Measurements from ENCODE around the gene AGRP.

AGRP gene

DNA sequence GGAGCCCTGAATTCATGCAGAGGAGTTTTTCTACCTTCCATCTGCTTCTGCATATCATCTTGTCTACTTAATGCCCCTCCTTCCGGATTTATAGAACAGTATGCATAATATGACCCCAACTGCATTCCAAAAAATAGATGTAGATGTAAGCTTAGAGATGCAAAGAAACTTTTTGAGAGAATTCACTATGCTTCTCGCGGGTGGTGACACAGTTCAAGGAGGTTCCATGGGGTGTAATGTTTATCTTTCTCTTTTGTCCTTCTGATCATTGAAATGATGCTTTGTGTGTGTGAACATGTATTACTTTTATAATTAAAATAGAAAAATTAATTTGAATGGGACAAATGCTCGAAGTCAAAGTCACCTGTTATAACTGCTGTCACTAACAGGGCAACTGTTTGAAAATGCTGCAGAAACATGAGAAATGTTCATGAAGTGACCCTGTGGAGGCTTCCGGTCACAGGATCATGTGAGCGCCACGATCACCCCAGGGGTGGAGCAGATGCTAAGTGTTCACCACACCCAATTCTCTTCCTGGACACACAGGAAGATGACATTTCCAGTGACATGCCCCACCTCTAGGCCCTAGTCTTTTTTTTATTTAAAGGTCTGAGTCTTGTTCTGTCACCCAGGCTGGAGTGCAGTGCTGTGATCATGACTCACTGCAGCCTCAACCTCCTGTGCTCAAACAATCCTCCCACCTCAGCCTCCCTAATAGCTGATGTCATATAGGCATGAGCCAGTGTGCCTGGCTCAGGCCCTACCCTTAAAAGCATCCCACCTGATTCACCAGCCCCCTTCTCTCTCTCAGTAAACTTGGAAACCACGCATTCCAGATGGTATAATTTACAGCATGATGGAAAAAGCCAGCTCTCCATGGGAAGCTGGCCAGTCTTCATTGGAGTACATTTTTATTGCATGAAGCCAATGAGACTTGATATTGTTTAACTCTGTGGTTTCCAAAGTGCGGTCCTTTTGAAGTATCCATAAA, 21.0 kb upstream of the AGRP start:
- peak; percentile 95 to 96 for DNase-seq

DNA sequence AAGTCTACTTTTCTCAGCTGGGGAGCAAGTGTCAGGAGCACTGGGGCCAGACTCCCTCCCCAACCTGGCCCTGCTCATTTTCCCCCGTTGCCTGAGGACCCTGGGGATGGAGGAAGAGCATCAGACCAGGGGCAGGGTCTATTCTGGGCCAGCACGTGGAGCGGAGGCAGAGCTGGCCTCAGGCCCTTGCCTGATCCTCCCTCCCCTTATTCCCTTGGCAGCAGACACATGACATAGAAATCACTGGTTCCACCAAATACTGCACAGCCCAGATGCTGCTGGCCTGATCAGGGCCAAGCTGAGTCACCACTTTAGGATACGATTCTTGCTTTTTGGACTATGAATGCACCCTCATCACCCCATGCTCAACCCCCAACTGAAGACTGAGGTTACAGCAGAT, 15.8 kb upstream of the AGRP start:
- no peak for DNase-seq

DNA sequence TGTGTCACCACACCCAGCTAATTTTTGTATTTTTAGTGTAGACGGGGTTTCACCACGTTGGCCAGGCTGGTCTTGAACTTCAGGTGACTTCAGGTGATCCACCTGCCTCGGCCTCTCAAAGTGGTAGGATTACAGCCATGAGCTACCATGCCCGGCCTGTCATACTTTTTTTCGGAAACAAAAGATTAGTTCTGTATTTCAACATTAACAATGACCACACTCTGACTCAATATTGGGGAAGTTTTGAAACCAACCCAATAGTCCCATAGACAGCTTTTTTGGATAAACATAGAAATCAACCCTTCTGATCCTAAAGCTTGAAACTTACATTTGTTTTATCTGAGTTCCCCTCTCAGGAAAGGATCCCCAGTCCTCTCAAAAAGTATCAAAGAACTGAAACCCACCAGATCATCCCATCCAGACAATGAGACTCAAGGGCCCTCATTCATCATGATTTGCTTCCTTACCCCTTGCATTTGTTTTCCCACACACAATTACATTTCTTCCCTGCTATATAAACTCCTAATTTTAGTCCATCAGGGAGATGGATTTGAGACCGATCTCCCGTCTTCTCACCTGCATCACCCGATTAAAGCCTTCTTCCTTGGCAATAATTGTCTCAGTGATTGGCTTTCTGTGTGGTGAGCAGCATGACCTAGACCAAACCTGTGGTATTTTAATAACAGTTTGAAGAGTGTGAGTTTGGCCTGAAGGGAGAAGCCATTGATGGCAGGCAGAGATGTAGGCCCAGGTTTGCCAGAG, 7.2 kb upstream of the AGRP start:
- peak; percentile 79 to 94 for DNase-seq

GRCh38 chr16:67489401-67490083, 6.2 kb upstream of the AGRP start:
- no peak for DNase-seq

GRCh38 chr16:67487561-67487960, 4.2 kb upstream of the AGRP start:
- peak; percentile 33 to 51 for DNase-seq

DNA sequence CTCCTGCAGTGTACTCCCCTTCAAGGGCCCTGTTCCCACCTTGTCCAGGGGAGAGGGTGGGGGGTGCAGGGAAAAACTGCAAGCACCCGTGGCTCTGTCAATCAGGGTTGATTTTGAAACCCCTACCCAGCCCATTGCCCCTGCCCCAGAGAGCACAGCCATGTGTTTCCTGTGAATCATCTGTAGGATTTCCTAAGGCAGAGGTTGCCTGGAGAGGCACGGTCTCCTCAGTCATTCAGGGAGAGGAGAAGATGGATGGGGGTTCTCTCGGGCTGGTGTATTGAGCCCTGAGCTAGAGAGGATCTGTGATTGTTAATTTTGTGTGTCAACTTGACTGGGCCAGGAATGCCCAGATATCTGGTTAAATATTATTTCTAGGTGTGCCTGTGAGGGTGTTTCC, 3.5 kb upstream of the AGRP start:
- DNase-seq, result peak; percentile 74 to 83

- DNase-seq, result no peak
These were observed 581 bp upstream of the AGRP start for GRCh38 chr16:67483731-67484525.

DNA sequence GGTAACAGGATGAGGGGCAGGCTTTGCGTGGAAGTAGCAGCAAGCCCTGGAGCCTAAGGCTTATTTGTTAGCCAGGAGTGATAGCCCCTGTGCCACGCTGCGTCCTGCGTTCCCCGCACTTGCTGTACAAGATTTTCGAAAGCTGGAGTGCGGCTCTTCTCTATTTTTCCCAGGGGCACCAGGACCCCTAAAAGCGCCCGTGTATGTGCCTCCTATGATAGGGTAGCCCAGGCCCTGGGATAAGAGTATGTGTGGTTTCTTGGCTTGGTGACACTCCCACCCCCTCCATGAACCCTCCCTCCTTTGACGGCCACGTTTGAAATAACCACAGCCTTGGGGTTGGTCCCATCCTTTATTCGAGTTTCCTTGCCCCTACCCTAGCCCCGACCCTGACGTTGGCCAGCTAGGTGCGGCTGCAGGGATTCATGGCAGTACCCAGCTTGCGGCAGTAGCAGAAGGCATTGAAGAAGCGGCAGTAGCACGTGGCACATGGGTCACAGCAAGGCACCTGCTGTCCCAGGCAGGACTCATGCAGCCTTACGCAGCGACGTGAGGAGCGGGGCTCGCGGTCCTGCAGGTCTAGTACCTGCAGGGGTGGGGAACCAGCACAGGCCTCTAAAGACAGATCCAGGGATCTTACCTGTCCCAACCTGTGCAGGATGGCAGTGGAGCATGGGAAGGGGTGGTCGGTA, 968 bp downstream of the AGRP start:
- no peak for DNase-seq

- DNase-seq, result peak; percentile 18 to 39
These were observed 1.6 kb downstream of the AGRP start for GRCh38 chr16:67481561-67482232.

- peak; percentile 100 for DNase-seq
These were observed 2.4 kb downstream of the AGRP start, which contains the start of gene ATP6V0D1 for GRCh38 chr16:67480833-67481560. TSS of gene ATP6V0D1 (minus strand) at chr16:67481157. CDS start at chr16:67481086, 71 bp downstream.

- no peak for DNase-seq
These were observed 5.3 kb downstream of the AGRP start for GRCh38 chr16:67477960-67478554.

- DNase-seq, result peak; percentile 55 to 62
These were observed 8.5 kb downstream of the AGRP start for GRCh38 chr16:67474551-67475455.

DNA sequence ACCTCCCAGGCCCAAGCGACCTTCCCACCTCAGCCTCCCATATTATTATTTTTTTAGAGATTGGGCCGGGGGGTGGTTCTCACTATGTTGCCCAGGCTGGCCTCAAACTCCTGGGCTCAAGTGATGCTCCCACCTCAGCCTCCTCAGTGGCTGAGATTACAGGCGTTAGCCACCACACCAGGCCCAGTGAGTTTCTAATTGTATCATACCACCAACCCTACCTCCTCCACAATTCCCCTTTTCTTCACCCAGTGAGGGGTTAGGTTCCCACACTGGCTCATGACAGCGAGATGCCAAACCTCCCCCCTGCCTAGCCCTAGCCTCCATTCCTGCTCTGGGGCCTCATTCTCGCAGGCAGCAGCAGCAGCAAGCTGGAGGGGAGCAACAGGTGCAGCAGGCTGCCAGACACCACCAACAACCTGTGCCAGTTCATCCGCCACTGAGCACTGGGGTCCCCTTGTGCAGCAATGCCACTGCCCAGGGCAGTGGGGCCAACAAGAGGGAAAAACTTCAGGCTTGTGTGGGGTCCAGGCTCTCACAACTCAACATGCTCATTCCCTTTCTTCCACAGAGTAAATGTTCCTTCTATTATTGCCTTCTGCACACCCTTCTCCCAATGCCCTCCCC, 11.5 kb downstream of the AGRP start:
- DNase-seq, result no peak

GRCh38 chr16:67470359-67470758, 13.0 kb downstream of the AGRP start:
- no peak for DNase-seq

GRCh38 chr16:67468731-67469130, 14.6 kb downstream of the AGRP start:
- no peak for DNase-seq

GRCh38 chr16:67466581-67466980, 16.8 kb downstream of the AGRP start:
- DNase-seq, result no peak

GRCh38 chr16:67464565-67464964, 18.8 kb downstream of the AGRP start:
- DNase-seq, result no peak

DNA sequence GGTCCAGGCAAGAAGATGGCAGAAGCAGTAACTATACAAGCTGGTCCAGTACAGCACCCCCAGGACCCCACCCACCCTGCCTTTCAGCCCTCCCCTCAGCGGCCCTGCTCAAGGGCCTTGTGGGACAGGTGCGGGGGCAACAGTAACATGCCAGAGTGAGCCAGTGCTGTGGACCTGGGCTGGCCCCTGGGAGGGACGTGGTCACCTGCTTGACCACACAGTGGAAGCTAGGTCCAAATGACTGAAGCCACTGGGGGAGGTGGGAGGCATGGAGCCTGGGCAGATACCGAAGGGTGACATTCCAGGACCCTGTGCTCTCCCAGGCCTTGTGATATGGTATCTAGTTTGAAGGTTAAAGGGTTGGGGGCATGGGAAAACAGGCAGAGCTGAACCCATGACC, 19.7 kb downstream of the AGRP start:
- DNase-seq, result no peak

Data from inflammatory macrophage (primary cell).